ENCODE results near the gene THAP7. TPM values are rescaled to one million over a fixed set of nuclear protein-coding genes. Genes with fewer than 3 reads are reported as not detected.

Gene THAP7
- total and polyA plus RNA-seq, 2 of the 13 experiments (the other 11 are each of a cell fraction or from before 2014, with no cell fraction given) = 13.0 to 25.5 TPM

- TF ChIP-seq CEBPZ (IDR thresholded peaks at IDR 0.05; ENCODE audit: low read length) (no peak), E2F2 (CRISPR knock-in tag; IDR thresholded peaks at IDR 0.05; ENCODE audit: borderline replicate concordance) (peak; percentile 95; the same call in 1 of the 2 replicates), NFKB2 (CRISPR knock-in tag; IDR thresholded peaks at IDR 0.05; ENCODE audit: borderline replicate concordance) (peak; percentile 92; the same call in 1 of the 2 replicates), BCLAF1 (IDR thresholded peaks at IDR 0.05) (no peak), ZNF414 (CRISPR knock-in tag; IDR thresholded peaks at IDR 0.05) (peak; percentile 92), FOXK1 (CRISPR knock-in tag; IDR thresholded peaks at IDR 0.05; ENCODE audit: borderline replicate concordance, low read depth) (0 out of 2 replicates have a peak, but pooled peaks have one; percentile 13), KDM4B (CRISPR knock-in tag; IDR thresholded peaks at IDR 0.05) (peak; percentile 33; the same call in 1 of the 2 replicates), ZNF251 (CRISPR knock-in tag; IDR thresholded peaks at IDR 0.05) (peak; percentile 78; the same call in 1 of the 2 replicates), MED1 (CRISPR knock-in tag; IDR thresholded peaks at IDR 0.05) (peak; percentile 87), ZNF777 (CRISPR knock-in tag; IDR thresholded peaks at IDR 0.05) (peak; percentile 75), ZC3H4 (CRISPR knock-in tag; IDR thresholded peaks at IDR 0.05; ENCODE audit: borderline replicate concordance) (no peak), HOXD1 (CRISPR knock-in tag; IDR thresholded peaks at IDR 0.05) (no peak; the same call in 1 of the 2 replicates), ZNF775 (CRISPR knock-in tag; IDR thresholded peaks at IDR 0.05; ENCODE audit: borderline replicate concordance) (peak; percentile 88), ZZZ3 (CRISPR knock-in tag; IDR thresholded peaks at IDR 0.05; ENCODE audit: borderline replicate concordance) (peak; percentile 77; the same call in 1 of the 2 replicates), TBX2 (CRISPR knock-in tag; IDR thresholded peaks at IDR 0.05; ENCODE audit: borderline replicate concordance) (peak; percentile 94), POLR2A (IDR thresholded peaks at IDR 0.05; ENCODE audit: insufficient read depth in 1 of 2, low read depth in 2 of 2, low read length in 2 of 2) (peak; percentile 96 to 98), NFATC3 (CRISPR knock-in tag; IDR thresholded peaks at IDR 0.05) (0 out of 2 replicates have a peak, but pooled peaks have one; percentile 66), ZFP36L1 (CRISPR knock-in tag; IDR thresholded peaks at IDR 0.05) (peak; percentile 90), ZNF430 (CRISPR knock-in tag; IDR thresholded peaks at IDR 0.05) (peak; percentile 92), FOSL2 (CRISPR knock-in tag; IDR thresholded peaks at IDR 0.05) (no peak; the same call in 1 of the 2 replicates), GABPB1 (CRISPR knock-in tag; IDR thresholded peaks at IDR 0.05) (peak; percentile 98), CC2D1A (CRISPR knock-in tag; IDR thresholded peaks at IDR 0.05) (no peak)
Measured at GRCh38 chr22:20981787-20982562, 19.9 kb downstream of the THAP7 start, which contains the start of gene LZTR1 (continued).
